IPS DF 19.7 (cell line): ENCODE data around the gene TSC22D1.

Experiments
- DNase-seq: peaks from one replicate; pipeline ENCODE4 v3.0.0-alpha.2; 2013; ENCODE audit warnings: low read depth, low spot score

Gene TSC22D1

GRCh38 chr13:44453881-44454280 lies 122.2 kb downstream of the TSC22D1 start:
- DNase-seq: no peak

- no peak for DNase-seq
These were observed 123.1 kb downstream of the TSC22D1 start for GRCh38 chr13:44453069-44453468.

GRCh38 chr13:44452418-44452817 lies 123.7 kb downstream of the TSC22D1 start:
- no peak for DNase-seq

- no peak for DNase-seq
These were observed 124.5 kb downstream of the TSC22D1 start for GRCh38 chr13:44451651-44452050.

- DNase-seq: no peak
These were observed 125.0 kb downstream of the TSC22D1 start for GRCh38 chr13:44451126-44451525.

- DNase-seq: no peak
These were observed 125.9 kb downstream of the TSC22D1 start for GRCh38 chr13:44449999-44450821.

- no peak for DNase-seq
These were observed 127.3 kb downstream of the TSC22D1 start for GRCh38 chr13:44448875-44449274.

- no peak for DNase-seq
These were observed 127.8 kb downstream of the TSC22D1 start for GRCh38 chr13:44448373-44448772.

GRCh38 chr13:44447783-44448321 lies 128.3 kb downstream of the TSC22D1 start:
- no peak for DNase-seq

- no peak for DNase-seq
These were observed 136.0 kb downstream of the TSC22D1 start for GRCh38 chr13:44440046-44440608.

- DNase-seq: no peak
These were observed 136.6 kb downstream of the TSC22D1 start for GRCh38 chr13:44439452-44440024.

- no peak for DNase-seq
These were observed 137.9 kb downstream of the TSC22D1 start for GRCh38 chr13:44438234-44438579.

GRCh38 chr13:44437356-44438233 lies 138.5 kb downstream of the TSC22D1 start:
- no peak for DNase-seq

GRCh38 chr13:44436589-44437337 lies 139.4 kb downstream of the TSC22D1 start:
- DNase-seq: peak; percentile 80

- no peak for DNase-seq
These were observed 140.1 kb downstream of the TSC22D1 start for GRCh38 chr13:44435919-44436510.

- DNase-seq: peak; percentile 93
These were observed 140.8 kb downstream of the TSC22D1 start for GRCh38 chr13:44435142-44435918.

GRCh38 chr13:44434766-44435141 lies 141.4 kb downstream of the TSC22D1 start:
- DNase-seq: no peak

- DNase-seq: no peak
These were observed 142.0 kb downstream of the TSC22D1 start for GRCh38 chr13:44433863-44434765.

GRCh38 chr13:44432650-44433049 lies 143.5 kb downstream of the TSC22D1 start:
- DNase-seq: no peak
